Epidermal melanocyte (primary cell): ENCODE data around the gene NELL1.
"Not testable (repeated sequence)": the region's sequence is repeated elsewhere in the genome, so short reads cannot be mapped to it uniquely, and the experiment has no call there.

Experiments used
- DNase-seq: peaks from one replicate; pipeline ENCODE4 v3.0.0; 2011; ENCODE audit warnings: low spot score; ENCODE audit not compliant: insufficient read length

The NELL1 gene

DNA sequence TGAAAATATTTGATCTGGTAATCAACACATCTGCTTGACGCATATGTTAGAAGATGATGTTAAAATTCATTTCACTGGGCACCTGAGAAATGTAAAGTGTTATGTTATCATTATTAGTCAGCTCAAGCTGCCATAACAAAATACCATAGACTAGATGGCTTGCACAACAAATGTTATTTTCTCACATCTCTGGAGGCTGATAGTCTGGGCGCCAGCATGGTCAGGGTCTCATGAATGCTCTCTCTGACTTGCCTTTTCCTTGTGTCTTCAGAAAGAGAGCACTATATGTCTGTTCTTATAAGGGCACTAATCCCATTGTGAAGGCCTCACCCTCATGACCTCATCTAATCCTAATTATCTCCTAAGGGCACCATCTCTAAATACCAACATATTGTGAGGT lies 435.3 kb downstream of the NELL1 start:
- no peak for DNase-seq

GRCh38 chr11:21105196-21105917 lies 436.0 kb downstream of the NELL1 start:
- DNase-seq, result no peak

- DNase-seq, result no peak
Observed at GRCh38 chr11:21109341-21109740, 440.0 kb downstream of the NELL1 start.

- DNase-seq, result no peak
Observed at GRCh38 chr11:21110415-21110814, 441.0 kb downstream of the NELL1 start.

DNA sequence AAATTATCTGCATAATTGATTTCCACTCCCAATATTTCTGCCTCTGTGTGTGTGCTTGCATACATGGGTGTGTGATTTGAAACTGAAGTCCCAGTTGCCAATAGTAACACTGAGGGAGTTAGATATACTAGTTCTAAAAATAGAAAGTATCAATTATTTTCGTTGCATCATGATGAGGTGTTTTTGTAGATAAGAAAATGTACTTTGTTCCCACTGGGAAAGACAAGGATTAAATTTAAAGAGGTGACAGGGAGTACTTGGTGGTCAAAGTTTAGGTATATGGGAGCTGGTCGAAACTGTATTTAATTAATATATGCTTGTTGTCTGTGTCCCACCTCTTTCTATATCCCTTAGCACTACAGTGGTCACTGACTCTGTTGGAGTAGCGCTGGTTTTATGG lies 444.5 kb downstream of the NELL1 start:
- DNase-seq, result no peak

DNA sequence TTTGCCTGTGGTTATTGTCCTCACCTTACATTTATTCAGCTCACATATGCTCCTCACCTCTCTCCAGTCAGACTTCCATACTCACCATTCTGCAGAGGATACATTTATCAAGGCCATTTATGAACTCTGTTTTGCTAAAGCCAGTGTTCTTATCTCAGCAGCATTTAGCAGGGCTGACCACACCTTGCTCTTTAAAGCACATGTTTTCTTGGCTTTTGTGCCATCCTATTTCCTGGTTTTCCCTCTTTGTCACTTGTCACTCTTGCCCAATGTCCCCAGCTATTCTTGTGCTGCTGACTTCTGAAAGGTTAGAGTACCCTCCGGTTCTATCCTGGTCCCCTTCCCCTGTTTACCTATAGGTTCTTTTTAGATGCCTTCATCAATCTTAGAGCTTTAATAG lies 446.6 kb downstream of the NELL1 start:
- no peak for DNase-seq

- DNase-seq, result no peak
Observed at GRCh38 chr11:21119411-21119810, 450.0 kb downstream of the NELL1 start.

GRCh38 chr11:21121991-21122390 lies 452.6 kb downstream of the NELL1 start:
- DNase-seq, result no peak

GRCh38 chr11:21122523-21122922 lies 453.1 kb downstream of the NELL1 start:
- DNase-seq, result no peak

DNA sequence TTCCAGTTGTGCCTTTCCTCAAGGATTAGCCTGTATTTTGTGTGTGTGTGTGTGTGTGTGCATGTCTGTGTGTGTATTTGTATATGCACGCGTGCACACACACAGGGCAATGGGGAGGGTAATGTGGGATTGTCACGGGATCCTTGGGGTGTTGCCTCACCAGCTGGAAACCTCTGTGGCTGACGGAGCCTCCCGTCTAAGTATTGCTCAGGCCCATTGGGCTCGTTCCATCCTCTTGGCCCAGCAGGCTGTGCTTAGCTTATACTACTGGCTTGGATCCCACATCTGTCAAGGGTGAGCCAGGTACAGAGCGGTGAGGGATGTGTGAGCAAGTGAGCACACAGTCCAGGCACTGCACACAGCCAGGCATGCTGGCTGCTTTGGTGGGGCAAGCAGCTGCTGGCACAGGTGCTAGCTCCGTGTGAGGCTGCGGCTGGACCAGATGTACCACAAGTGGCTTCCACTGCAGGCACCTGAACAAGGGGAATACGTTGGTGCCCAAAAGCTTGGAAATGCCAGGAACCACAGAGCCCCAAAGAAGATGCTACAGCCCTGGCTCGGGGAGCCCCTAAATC lies 462.8 kb downstream of the NELL1 start:
- no peak for DNase-seq

GRCh38 chr11:21133244-21133643 lies 463.9 kb downstream of the NELL1 start:
- no peak for DNase-seq

DNA sequence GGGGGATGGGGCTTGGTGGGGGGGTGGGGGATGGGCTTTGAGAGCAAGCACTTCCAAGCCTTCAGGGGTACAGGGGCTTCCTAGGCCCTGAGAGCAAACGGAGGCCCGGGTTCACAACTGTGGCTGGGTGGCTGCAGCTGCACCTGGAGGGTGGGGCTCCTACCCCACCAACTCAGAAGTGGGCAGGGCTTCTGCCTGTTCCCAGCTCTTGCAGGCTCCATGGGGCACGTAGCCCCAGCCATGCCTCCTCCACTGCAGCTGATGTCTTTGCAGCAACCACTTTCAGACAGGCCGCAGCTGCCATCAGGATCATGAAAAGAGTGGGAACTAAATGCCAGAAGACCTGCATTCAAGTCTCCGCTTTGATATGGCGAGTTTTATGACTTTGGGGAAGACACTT lies 464.3 kb downstream of the NELL1 start:
- DNase-seq, result no peak

GRCh38 chr11:21137803-21138202 lies 468.4 kb downstream of the NELL1 start:
- no peak for DNase-seq

DNA sequence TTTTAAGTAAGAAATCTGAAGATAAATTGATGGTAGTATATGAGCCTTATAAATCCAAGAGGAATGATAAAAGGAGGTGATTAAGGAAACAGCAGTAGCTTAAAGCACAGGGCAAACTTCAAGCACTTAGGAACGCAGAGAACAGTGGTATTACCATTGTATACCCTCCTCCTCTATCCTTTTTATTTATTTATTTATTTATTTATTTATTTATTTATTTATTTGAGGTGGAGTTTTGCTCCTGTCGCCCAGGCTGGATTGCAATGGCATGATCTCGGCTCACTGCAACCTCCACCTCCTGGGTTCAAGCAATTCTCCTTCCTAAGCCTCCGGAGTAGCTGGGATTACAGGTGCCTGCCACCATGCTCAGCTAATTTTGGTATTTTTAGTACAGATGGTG lies 472.2 kb downstream of the NELL1 start:
- not testable (repeated sequence) for DNase-seq

DNA sequence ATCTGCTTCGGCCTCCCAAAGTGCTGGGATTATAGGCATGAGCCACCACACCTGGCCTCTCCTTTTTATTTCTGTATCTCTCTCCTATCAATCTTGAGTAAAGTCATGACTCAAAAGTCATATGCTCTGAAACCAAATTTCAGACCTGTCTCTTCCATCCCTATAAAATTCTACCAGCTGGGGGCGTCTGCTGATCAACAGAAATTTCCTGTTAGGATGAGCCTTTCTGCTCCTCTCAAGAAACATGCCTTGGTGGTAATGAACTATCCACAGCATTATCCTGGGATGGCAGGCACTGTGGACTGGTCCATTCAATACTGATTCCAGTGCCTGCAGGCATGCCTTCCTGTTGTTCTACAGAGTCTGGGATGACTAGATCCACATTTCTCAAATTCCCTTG lies 472.6 kb downstream of the NELL1 start:
- no peak for DNase-seq

DNA sequence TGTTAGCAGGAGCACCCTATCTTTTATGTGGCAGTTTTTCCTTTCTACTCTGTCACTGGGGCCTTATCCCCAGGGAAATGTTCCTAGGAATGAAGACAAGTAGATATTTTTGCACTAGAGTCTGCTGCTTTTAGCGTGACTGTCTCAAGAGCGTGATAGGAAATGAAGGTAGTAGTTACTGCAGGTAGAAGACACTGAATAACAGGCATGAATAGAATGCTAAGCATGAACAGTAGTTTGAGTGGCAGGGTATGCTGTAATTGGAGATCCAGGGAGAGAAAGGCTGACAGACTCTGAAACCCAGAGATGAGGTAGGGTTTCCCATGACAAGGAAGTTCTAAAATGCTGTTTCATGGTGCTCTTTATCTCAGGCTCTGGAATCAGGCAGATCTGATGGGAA lies 475.1 kb downstream of the NELL1 start:
- no peak for DNase-seq

DNA sequence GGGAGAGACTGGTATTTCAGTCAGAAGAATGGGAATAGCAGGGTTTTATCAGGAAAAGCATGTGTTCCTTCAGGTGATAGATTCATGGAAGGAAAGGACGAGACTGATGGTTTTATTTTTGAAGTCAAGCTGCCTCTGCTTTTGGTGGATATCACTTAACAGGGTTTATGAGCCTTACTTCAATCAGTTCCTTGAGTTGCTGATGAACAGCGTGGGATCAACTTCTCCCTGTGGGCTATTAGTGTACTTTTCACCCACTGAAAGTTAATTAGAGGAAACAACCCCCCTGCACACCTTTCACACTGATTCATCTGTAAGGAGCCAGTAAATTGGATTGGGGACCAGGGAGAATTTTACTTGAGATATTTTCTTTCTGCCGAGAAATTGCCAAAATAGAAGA lies 479.0 kb downstream of the NELL1 start:
- no peak for DNase-seq

DNA sequence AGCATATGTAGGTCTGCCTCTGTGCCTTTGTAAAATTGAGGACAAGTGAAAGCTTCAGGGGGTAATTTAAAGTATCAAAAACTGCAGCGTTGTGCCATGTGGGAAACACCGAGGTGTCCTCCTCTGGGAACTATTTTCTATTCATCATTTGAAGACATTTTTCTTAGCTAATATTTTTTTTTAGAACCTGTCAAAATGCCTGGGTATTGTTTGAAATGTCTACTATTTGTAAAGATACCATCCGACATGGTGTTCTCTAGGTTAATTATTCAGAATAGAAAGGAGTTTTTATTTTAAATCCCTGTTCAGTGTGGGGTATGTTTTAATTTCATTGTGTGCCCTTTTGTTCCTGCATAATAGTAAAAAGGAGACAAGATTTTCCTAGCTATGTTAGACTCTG lies 490.8 kb downstream of the NELL1 start:
- no peak for DNase-seq

DNA sequence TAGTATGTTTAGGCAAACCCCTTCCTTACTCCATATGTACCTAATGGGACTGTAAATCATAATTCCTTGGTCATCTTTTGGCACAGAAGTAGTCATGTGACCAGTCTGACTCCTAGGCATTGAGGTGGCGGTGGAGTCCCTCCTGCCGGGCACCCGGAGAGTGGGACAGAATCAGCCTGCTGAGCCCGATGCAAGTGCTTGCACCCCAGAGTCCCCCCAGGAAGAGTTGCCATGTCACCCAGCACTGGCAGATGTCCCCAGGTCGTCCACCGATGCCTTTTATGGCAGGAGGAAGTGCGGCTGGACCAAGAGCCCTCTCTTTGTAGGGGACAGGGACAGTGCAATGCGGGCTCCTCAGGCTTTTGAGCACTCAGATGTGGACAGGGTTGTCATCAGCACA lies 500.3 kb downstream of the NELL1 start:
- no peak for DNase-seq

GRCh38 chr11:21173476-21173875 lies 504.1 kb downstream of the NELL1 start:
- no peak for DNase-seq

- DNase-seq, result no peak
Observed at GRCh38 chr11:21174781-21175180, 505.4 kb downstream of the NELL1 start.

GRCh38 chr11:21177379-21177778 lies 508.0 kb downstream of the NELL1 start:
- DNase-seq, result no peak

DNA sequence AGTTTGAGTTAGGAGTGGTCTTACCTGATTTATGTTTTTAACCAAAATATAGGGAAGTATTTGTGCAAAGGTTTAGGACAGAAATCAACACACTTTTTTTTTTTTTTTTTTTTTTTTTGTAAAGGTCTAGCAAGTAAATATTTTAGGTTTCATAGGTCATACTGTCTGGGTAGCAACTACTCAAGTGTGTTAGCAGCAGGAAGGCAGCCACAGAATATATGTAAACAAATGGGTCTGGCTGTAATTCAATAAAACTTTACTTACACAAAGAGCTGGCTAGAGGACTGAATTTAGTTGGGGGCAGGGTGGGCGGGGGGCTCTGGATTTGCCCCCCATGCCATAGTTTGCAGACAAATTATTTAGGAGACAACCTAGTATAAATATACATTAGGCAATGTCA lies 510.4 kb downstream of the NELL1 start:
- DNase-seq, result no peak
